Activated CD4-positive, alpha-beta T cell treated with anti-CD3 and anti-CD28 coated beads, Interleukin-2, amount 50 U/mL, for 1 hour (primary cell): ENCODE data around the gene TCP11L2.
"Not testable (repeated sequence)": the region's sequence is repeated elsewhere in the genome, so short reads cannot be mapped to it uniquely, and the experiment has no call there.

Source experiments
- DNase-seq: peaks from one replicate; pipeline ENCODE4 v3.0.0-alpha.2; 2020

Gene TCP11L2

GRCh38 chr12:106308121-106308520 is 5.6 kb downstream of the TCP11L2 start:
- no peak for DNase-seq

GRCh38 chr12:106308611-106309010 is 6.1 kb downstream of the TCP11L2 start:
- no peak for DNase-seq

- no peak for DNase-seq
Observed at GRCh38 chr12:106309671-106310505, 7.4 kb downstream of the TCP11L2 start.

- no peak for DNase-seq
Observed at GRCh38 chr12:106310687-106311086, 8.2 kb downstream of the TCP11L2 start.

DNA sequence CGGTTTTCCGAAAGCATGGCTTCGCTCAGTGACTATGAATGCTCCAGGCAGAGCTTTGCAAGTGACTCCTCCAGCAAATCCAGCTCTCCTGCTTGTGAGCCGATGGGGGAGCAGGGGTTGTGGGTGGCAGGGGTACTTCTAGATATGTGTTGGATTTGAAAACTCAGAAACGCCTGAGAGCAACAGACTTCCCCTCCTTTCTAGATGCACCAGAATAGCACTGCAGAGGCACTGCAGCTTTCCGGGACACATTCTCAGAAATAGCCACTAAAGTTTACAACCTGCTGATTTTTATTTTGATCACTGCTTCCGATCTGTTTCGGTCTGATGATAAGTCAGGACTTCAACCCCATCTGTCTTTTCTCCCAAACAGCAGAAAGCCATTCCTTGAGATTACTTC is 8.6 kb downstream of the TCP11L2 start:
- no peak for DNase-seq

DNA sequence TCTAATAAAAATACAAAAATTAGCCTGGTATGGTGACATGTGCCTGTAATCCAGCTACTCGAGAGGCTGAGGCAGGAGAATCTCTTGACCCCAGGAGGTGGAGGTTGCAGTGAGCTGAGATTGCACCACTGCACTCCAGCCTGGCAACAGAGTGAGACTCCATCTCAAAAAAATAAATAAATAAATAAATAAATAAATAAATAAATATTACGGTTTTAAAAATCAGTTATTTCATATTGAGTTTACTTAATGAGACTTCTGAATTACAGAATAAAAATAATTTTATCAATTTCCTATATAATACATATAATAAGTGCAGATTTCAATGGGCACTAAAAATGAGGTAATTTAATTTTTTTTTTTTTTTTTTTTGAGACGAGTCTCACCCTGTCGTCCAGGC is 10.9 kb downstream of the TCP11L2 start:
- not testable (repeated sequence) for DNase-seq

GRCh38 chr12:106315523-106315922 is 13.0 kb downstream of the TCP11L2 start:
- no peak for DNase-seq

GRCh38 chr12:106317406-106318082 is 15.0 kb downstream of the TCP11L2 start:
- no peak for DNase-seq

GRCh38 chr12:106321139-106321850 is 18.8 kb downstream of the TCP11L2 start:
- DNase-seq, result no peak

DNA sequence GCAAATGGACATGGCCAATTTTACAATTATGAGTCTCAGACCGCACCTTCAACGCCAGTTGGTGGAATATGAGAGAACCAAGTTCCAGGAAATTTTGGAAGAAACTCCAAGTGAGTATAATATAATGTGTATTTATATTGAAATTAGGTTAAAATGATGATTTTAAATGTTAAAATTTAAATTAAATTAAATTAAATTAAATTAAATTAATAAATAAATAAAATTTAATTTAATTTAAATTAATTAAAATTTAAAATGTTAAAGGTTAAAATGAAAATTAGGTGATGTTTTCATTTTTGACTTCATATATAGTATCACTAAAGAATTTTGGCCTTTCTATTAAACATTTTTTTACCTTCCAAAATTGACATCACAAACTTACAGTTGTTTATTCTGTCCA is 21.0 kb downstream of the TCP11L2 start:
- no peak for DNase-seq

GRCh38 chr12:106327309-106327869 is 24.9 kb downstream of the TCP11L2 start:
- no peak for DNase-seq

- no peak for DNase-seq
Observed at GRCh38 chr12:106328735-106329134, 26.2 kb downstream of the TCP11L2 start.

- no peak for DNase-seq
Observed at GRCh38 chr12:106329231-106329982, 26.9 kb downstream of the TCP11L2 start.

DNA sequence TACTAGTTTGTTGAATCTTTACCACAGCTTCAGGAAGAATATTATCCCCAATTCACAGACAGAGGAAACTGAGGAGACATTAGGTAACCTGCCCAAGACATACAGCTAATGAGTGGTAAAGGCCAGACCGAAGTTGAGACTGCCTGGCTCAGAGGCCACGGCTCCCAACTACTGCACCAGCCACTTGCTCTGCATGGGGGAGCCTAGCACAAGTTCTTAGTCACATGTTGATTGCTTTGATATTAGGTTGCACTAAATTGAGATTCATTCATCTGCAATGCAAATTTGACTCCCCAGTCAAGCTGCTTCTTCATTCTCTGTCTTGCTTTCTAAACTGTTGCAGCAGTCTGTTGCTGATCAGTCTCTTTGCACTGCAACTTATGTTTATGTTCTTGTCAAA is 29.1 kb downstream of the TCP11L2 start:
- no peak for DNase-seq

- DNase-seq, result no peak
Observed at GRCh38 chr12:106332536-106332935, 30.0 kb downstream of the TCP11L2 start.

DNA sequence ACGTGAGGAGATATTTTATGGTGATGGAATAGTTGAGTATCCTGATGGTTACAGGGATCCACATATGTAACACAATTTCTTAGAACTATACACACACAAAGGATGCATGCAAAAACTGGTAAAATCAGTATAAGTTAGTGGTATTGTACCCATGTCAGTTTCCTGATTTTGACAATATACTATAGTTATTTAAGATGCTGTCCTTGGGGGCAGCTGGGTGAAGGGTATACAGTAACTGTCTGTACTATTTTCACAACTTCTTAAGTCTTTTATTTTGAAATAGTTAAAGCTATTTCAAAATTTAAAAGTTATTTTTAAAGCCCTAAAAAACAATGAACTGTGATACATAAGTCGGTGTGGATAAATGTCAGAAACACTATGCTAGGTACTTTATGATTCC is 30.5 kb downstream of the TCP11L2 start:
- DNase-seq, result no peak

DNA sequence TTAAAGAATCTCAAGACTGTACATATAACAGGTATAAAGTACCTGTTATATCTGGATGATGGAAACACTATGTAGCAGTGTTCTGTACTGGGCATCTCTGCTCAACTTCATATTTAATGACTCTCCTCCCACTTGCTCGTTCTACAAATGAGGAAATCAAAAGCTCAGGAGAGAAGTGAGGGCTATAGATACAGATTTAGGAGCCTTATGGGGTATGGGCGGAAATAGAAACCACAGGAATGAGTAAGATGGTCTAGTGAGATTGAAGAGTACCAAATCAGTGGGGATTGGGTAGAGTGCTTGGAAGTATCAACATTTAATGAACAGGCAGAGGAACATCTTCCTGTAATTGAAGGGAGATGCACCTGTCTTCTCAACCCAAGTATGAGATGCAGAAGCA is 31.2 kb downstream of the TCP11L2 start:
- DNase-seq, result no peak

GRCh38 chr12:106341086-106341877 is 38.7 kb downstream of the TCP11L2 start:
- no peak for DNase-seq

DNA sequence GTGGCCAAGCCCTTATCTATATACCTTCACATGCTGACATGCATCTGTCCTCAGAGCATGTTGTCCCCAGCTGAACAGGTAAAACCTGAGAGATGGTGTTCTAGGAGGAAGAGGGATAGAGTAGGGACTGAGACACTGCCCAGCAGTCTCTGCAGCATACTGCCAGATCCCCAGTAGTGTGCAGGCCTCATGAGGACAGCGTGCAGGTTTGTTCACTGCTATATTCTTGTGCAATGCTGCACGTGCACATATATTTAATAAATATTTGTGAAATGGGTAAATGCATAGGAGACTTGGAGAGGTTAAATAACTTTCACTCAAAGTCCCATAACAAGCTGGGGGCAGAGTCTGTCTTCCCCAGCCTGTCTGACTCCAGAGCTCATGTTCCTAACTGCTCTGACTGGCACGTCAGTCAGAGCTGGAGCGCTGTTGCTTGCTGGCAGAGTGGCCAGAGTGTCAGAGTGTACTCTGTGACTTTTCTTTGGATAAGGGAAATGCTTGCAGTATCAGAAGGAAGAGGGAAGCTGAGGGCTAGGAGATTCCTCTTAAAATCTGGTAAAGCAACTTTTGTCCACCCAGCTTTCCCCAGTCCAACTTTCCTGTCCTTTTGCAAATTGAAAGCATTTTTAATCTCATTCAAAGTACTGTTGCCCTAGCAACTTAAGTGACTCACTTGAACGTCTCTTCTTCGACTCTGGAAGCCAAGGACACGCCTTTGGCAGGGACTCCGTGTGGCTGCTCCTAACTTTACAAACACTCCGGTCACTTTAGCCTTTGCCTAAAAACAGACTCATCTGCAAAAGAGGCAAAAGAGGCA is 40.1 kb downstream of the TCP11L2 start:
- no peak for DNase-seq

- DNase-seq, result no peak
Observed at GRCh38 chr12:106343214-106343528, 40.6 kb downstream of the TCP11L2 start.

DNA sequence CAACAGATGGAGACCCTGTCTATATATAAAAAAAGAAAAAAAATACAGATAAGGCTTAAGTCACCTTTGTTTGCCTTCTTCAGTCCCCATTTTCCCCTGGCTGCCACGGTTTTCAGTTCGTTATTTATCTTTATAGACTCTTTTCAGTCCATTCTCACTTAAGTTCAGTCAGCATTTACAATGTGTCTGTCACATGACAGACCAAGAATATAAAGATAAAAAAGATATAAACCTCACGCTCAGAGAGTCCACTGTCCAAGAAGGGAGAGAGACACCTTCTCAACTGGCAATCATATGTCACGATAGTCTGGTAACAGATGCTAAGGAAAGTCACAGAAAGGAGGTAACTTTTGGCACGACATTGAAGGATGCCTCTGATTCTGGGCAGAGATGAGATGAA is 41.6 kb downstream of the TCP11L2 start:
- no peak for DNase-seq
